ENCODE measurements around the gene MLEC. TPM values are rescaled to one million over a fixed set of nuclear protein-coding genes. Genes with fewer than 3 reads are reported as not detected.

Gene MLEC
- total and polyA plus RNA-seq, 9 of the 15 experiments (the other 6 are each of a cell fraction or from before 2014, with no cell fraction given): 18.5 to 108 (median 57.8) TPM

GRCh38 chr12:120710031-120710804 lies 23.3 kb downstream of the MLEC start, which contains the start of gene UNC119B (continued):
- TF ChIP-seq SIN3A (IDR thresholded peaks at IDR 0.05; ENCODE audit: borderline replicate concordance in 2 of 2, control insufficient read depth in 1 of 2, low read depth in 2 of 2, low read length in 2 of 2): 0 out of 4 replicates have a peak, but pooled peaks of 1 of the 2 experiments have one; percentile 75
- peak; percentile 58; the same call in 1 of the 2 replicates for TF ChIP-seq SUPT5H (IDR thresholded peaks at IDR 0.05)
- peak; percentile 81 for TF ChIP-seq POLR2G (IDR thresholded peaks at IDR 0.05; ENCODE audit: low read depth, low read length)
- no peak for TF ChIP-seq GABPA (tag; conservative IDR thresholded peaks at IDR 0.05; ENCODE audit: low read depth)
- TF ChIP-seq ATF4 (CRISPR knock-in tag; IDR thresholded peaks at IDR 0.05): no peak
- TF ChIP-seq FOXP4 (CRISPR knock-in tag; IDR thresholded peaks at IDR 0.05; ENCODE audit: borderline replicate concordance): peak; percentile 32; the same call in 1 of the 2 replicates
- TF ChIP-seq WHSC1 (IDR thresholded peaks at IDR 0.05; ENCODE audit: low read length): no peak
- 0 out of 2 replicates have a peak, but pooled peaks have one; percentile 17 for TF ChIP-seq MYC (IDR thresholded peaks at IDR 0.05; ENCODE audit: low read depth, low read length)
- no peak for TF ChIP-seq MYC (CRISPR knock-in tag; IDR thresholded peaks at IDR 0.05; ENCODE audit: borderline replicate concordance, low read depth)
- no peak for TF ChIP-seq CREB1 (IDR thresholded peaks at IDR 0.05)
- peak; percentile 56 for TF ChIP-seq CREB1 (CRISPR knock-in tag; IDR thresholded peaks at IDR 0.05)
- peak in 1 of 2 experiments; percentile 63; a peak in 2 of 4 replicates for TF ChIP-seq MNT (conservative IDR thresholded peaks at IDR 0.05)
- TF ChIP-seq VEZF1 (CRISPR knock-in tag; IDR thresholded peaks at IDR 0.05): peak; percentile 90
- peak; percentile 77 for TF ChIP-seq ZFX (CRISPR knock-in tag; IDR thresholded peaks at IDR 0.05)
- TF ChIP-seq ILF3 (IDR thresholded peaks at IDR 0.05; ENCODE audit: borderline replicate concordance): peak; percentile 79; the same call in 1 of the 2 replicates
- TF ChIP-seq PHF20 (IDR thresholded peaks at IDR 0.05; ENCODE audit: partially characterized antibody): peak; percentile 32
- TF ChIP-seq SIN3B (IDR thresholded peaks at IDR 0.05; ENCODE audit: low read depth): peak; percentile 41; the same call in 1 of the 2 replicates
- TF ChIP-seq POLR2A (conservative IDR thresholded peaks at IDR 0.05): peak; percentile 67
- TF ChIP-seq YY1 (IDR thresholded peaks at IDR 0.05; ENCODE audit: borderline replicate concordance in 1 of 3, control insufficient read depth in 1 of 3, extremely low read depth in 1 of 3, insufficient read depth in 3 of 3, insufficient read length in 1 of 3, insufficient replicate concordance in 2 of 3, low read depth in 1 of 3, low read length in 2 of 3): peak; percentile 84 to 95 (median 91)
- peak; percentile 63 for TF ChIP-seq CXXC5 (CRISPR knock-in tag; IDR thresholded peaks at IDR 0.05)
- TF ChIP-seq RFX1 (IDR thresholded peaks at IDR 0.05): peak; percentile 32; the same call in 1 of the 2 replicates
